PC-3 (cell line): Measurements from ENCODE around the gene ACE2. TPM values are rescaled to one million over a fixed set of nuclear protein-coding genes. Genes with fewer than 3 reads are reported as not detected.
A peak's percentile ranks its signal among the peaks of the same experiment; 100 is the strongest.

Source experiments
- ATAC-seq: fragments of 200-7000 bp; cut with Tn5 transposase; 2 replicates; pipeline ENCODE4 v1.9.1; 2020; ENCODE audit warnings: mild to moderate bottlenecking, moderate library complexity
- BruUV-seq: library from RNA; stranded (reverse); fragments of 400-500 nt; replicated peaks from 2 replicates; lab custom pipeline; 2021; lab: Mats Ljungman, UMichigan
- CTCF ChIA-PET: fragments of 300-600 bp; sonication (Branson Sonifier 250); formaldehyde crosslinking; loops from one replicate; lab custom pipeline; 2022; ENCODE audit warnings: antibody characterized with exemption; lab: Charles Lee
- POLR2A ChIA-PET: fragments of 300-600 bp; sonication (Branson Sonifier 250); formaldehyde crosslinking; loops from one replicate; lab custom pipeline; 2022; ENCODE audit warnings: antibody characterized with exemption; ENCODE audit not compliant: unreplicated experiment; lab: Charles Lee
- DNase-seq: peaks from one replicate; pipeline ENCODE4 v3.0.0-alpha.2; 2015
- H2AFZ ChIP-seq: fragments of 300-600 bp; sonication (generic); 2 replicates; pipeline ENCODE4 v1.6.0; 2016; ENCODE audit warnings: antibody characterized with exemption, low read length
- H3F3A ChIP-seq: fragments of 300-600 bp; sonication (generic); one replicate; pipeline ENCODE4 v1.6.0; 2017; ENCODE audit warnings: antibody characterized with exemption, low read length, control low read depth, mild to moderate bottlenecking; ENCODE audit not compliant: unreplicated experiment
- H3K27ac ChIP-seq: fragments of 300-600 bp; sonication (generic); 2 replicates; pipeline ENCODE4 v1.5.1; 2016; ENCODE audit warnings: mild to moderate bottlenecking, low read length
- H3K27me3 ChIP-seq: fragments of 300-600 bp; sonication (generic); 2 replicates; pipeline ENCODE4 v1.6.1; 2016; ENCODE audit warnings: low read length, mixed read lengths
- H3K36me3 ChIP-seq: fragments of 300-600 bp; sonication (generic); 2 replicates; pipeline ENCODE4 v1.6.1; 2016; ENCODE audit warnings: low read depth, mixed run types, low read length, mixed read lengths
- H3K4me1 ChIP-seq: fragments of 300-600 bp; sonication (generic); 2 replicates; pipeline ENCODE4 v1.5.1; 2016; ENCODE audit warnings: low read length; ENCODE audit not compliant: insufficient read depth
- H3K4me2 ChIP-seq: fragments of 300-600 bp; sonication (generic); 2 replicates; pipeline ENCODE4 v1.6.0; 2016; ENCODE audit warnings: low read length
- H3K4me3 ChIP-seq: fragments of 300-600 bp; sonication (generic); 2 replicates; pipeline ENCODE4 v1.5.1; 2016; ENCODE audit warnings: mild to moderate bottlenecking, low read length, mixed read lengths
- H3K79me2 ChIP-seq: fragments of 300-600 bp; sonication (generic); 2 replicates; pipeline ENCODE4 v1.6.1; 2017; ENCODE audit warnings: low read length, mixed read lengths
- H3K9ac ChIP-seq: fragments of 300-600 bp; sonication (generic); 2 replicates; pipeline ENCODE4 v1.6.0; 2016; ENCODE audit warnings: mild to moderate bottlenecking, low read length
- H3K9me2 ChIP-seq: fragments of 300-600 bp; sonication (generic); replicated peaks from 2 replicates; pipeline ENCODE4 v1.6.1; 2016; ENCODE audit warnings: mixed run types, low read length, mixed read lengths
- H3K9me3 ChIP-seq: fragments of 300-600 bp; sonication (generic); 2 replicates; pipeline ENCODE4 v1.6.1; 2016; ENCODE audit warnings: low read length, mixed read lengths
- H4K20me1 ChIP-seq: fragments of 300-600 bp; sonication (generic); 2 replicates; pipeline ENCODE4 v1.6.1; 2016; ENCODE audit warnings: low read length, mixed read lengths
- EZH2 ChIP-seq: fragments of 300-600 bp; sonication (generic); IDR thresholded peaks from one replicate; pipeline ENCODE4 v1.6.1; 2017; ENCODE audit warnings: antibody characterized with exemption, mild to moderate bottlenecking, low read length; ENCODE audit not compliant: unreplicated experiment
- EZH2phosphoT487 ChIP-seq: fragments of 300-600 bp; sonication (generic); IDR thresholded peaks from 2 replicates; pipeline ENCODE4 v1.6.1; 2018; ENCODE audit warnings: mild to moderate bottlenecking, antibody characterized with exemption, low read length, borderline replicate concordance
- intact Hi-C: fragments of 100-400 bp; cut with micrococcal nuclease; formaldehyde crosslinking; loops from 2 replicates; pipeline ENCODE4 v1.9.0; 2023
- total RNA-seq: library from RNA; depleted of rRNA; stranded (reverse); fragments of >200 nt; gene quantifications from 2 replicates; pipeline ENCODE4 v1.2.3, GENCODE V29; 2014
- TF ChIP-seq, protein P1 (sequence below): fragments of 300-600 bp; sonication (generic); conservative IDR thresholded peaks from 2 replicates; pipeline ENCODE4 v1.5.1; 2017; ENCODE audit warnings: antibody characterized with exemption, low read depth, mild to moderate bottlenecking, low read length

The ACE2 gene
- total RNA-seq, 1 experiment from 2014 or later: 1.2 TPM

DNA sequence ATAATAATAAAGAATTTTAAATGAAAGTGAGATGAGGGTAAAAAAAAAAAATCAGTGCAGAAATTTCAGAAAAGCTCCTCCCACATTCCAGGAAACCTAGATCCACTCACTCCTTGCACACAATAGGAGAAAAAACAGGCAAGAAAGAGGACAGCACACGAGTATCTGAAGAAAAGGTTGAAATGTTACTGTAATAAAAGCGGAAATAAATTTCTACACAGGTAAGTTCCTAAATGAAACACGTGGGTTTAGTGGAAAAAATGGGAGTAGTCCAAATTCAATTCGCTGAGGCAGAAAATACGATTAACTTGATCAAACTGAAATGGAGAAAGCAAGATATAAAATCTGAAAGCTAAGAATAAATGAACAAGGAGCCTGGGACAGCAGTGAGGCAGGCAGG, 2.0 kb upstream of the ACE2 start:
- Histone ChIP-seq H3K9me2 (no peaks in the 10 kb centered on the region), H3K4me3 (no peak overlapping the region), H3K4me1 (peaks cover 34% of the 10 kb centered on the region), H3K9me3 (no peaks in the 10 kb centered on the region), H3K27me3 (no peaks in the 10 kb centered on the region), H3K36me3 (no peaks in the 10 kb centered on the region), H3F3A (no peaks in the 10 kb centered on the region), H4K20me1 (no peaks in the 10 kb centered on the region), H3K27ac (no peak overlapping the region), H2AFZ (no peak overlapping the region), H3K4me2 (no peak overlapping the region), H3K9ac (no peak overlapping the region), H3K79me2 (no peaks in the 10 kb centered on the region)
- BruUV-seq: no TSS peak
- TF ChIP-seq EZH2 (no peak), EZH2phosphoT487 (no peak)
- TF ChIP-seq, protein P1, sequence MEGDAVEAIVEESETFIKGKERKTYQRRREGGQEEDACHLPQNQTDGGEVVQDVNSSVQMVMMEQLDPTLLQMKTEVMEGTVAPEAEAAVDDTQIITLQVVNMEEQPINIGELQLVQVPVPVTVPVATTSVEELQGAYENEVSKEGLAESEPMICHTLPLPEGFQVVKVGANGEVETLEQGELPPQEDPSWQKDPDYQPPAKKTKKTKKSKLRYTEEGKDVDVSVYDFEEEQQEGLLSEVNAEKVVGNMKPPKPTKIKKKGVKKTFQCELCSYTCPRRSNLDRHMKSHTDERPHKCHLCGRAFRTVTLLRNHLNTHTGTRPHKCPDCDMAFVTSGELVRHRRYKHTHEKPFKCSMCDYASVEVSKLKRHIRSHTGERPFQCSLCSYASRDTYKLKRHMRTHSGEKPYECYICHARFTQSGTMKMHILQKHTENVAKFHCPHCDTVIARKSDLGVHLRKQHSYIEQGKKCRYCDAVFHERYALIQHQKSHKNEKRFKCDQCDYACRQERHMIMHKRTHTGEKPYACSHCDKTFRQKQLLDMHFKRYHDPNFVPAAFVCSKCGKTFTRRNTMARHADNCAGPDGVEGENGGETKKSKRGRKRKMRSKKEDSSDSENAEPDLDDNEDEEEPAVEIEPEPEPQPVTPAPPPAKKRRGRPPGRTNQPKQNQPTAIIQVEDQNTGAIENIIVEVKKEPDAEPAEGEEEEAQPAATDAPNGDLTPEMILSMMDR: no peak
- POLR2A ChIA-PET: no interaction called here
- CTCF ChIA-PET: no interaction called here
- DNase-seq (no peak), ATAC-seq (no peak)
- intact Hi-C loops: no loop called here

DNA sequence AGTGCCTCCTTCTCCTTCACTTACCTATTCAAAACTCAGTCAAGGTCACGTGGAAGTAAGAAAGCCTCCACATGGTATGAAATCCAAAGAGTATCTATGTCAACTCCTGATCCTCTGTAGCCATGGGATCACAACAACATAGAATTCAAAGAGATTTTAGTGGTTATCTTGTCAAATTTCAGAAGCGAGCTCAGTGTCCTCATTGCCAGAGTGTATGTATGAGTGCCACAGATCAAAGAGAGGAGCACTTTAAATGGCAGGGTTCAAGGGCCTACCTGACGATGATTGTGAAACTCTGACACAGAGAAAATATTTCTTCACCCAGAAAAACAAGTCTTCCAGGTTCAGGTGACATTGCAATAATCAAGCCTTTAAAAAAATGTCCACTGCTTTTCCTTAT, 1.2 kb upstream of the ACE2 start:
- Histone ChIP-seq H3K9ac (no peak overlapping the region), H3F3A (no peaks in the 10 kb centered on the region), H3K4me3 (no peak overlapping the region), H4K20me1 (no peaks in the 10 kb centered on the region), H3K4me2 (no peak overlapping the region), H3K36me3 (no peaks in the 10 kb centered on the region), H3K27me3 (no peaks in the 10 kb centered on the region), H3K9me2 (no peaks in the 10 kb centered on the region), H3K9me3 (no peaks in the 10 kb centered on the region), H3K79me2 (no peaks in the 10 kb centered on the region), H3K27ac (no peak overlapping the region), H3K4me1 (peaks cover 27% of the 10 kb centered on the region), H2AFZ (peak overlapping the region; percentile 41; the same call in 1 of the 2 replicates)
- ChIA-PET POLR2A (interaction anchor here (0.5 kb wide), 1 partner anchor 338 kb away, joined by 3 read pairs; no protein-coding TSS in a partner anchor), CTCF (no interaction called here)
- DNase-seq (no peak), ATAC-seq (no peak)
- intact Hi-C loops: no loop called here
- no TSS peak for BruUV-seq
- TF ChIP-seq EZH2phosphoT487 (no peak), EZH2 (no peak)
- TF ChIP-seq, protein P1: no peak

DNA sequence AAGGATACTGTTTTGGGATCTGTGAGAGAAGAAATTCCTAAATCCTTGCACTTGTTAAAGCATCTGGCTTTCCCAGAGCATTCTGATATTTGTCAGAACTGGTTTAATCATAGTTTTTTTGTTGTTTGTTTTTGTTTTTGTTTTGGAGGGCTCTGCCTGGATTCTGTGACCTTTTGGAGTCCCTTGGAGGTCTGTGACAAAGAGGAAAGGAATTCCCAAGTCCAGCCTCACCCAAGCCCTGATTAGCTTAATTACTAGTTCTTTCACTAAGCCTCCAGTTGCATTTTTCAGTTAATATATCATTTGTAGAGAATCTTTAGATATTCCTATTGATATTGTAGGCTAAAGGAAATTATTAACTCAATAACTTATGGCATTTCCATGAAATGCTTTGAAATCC, 711 bp downstream of the ACE2 start:
- TF ChIP-seq EZH2 (no peak), EZH2phosphoT487 (no peak)
- TF ChIP-seq, protein P1: no peak
- Histone ChIP-seq H3K36me3 (no peaks in the 10 kb centered on the region), H3K27me3 (no peaks in the 10 kb centered on the region), H3K4me2 (no peak overlapping the region), H3K27ac (no peak overlapping the region), H3K79me2 (no peaks in the 10 kb centered on the region), H4K20me1 (no peaks in the 10 kb centered on the region), H3K9ac (no peak overlapping the region), H3K9me3 (no peaks in the 10 kb centered on the region), H2AFZ (no peak overlapping the region), H3F3A (no peaks in the 10 kb centered on the region), H3K9me2 (no peaks in the 10 kb centered on the region), H3K4me1 (peaks cover 8% of the 10 kb centered on the region), H3K4me3 (no peak overlapping the region)
- no TSS peak for BruUV-seq
- ChIA-PET POLR2A (no interaction called here), CTCF (no interaction called here)
- ATAC-seq (no peak), DNase-seq (no peak)
- intact Hi-C loops: no loop called here
